Suprapubic skin (tissue), 4 donors: ENCODE data around the gene RRM1. TPM values are rescaled to one million over a fixed set of nuclear protein-coding genes. Genes with fewer than 3 reads are reported as not detected.

Source experiments
- DNase-seq, 2 donors: peaks; one replicate each; pipeline ENCODE4 v3.0.0-alpha.2; 2019; ENCODE audit warnings: low spot score in 2 of 2
- H3K27ac ChIP-seq: fragments of 200-600 bp; sonication (generic); one replicate; pipeline ENCODE4 v1.5.1; 2019
- H3K27me3 ChIP-seq: fragments of 200-600 bp; sonication (generic); one replicate; pipeline ENCODE4 v1.5.1; 2019
- H3K36me3 ChIP-seq: fragments of 200-600 bp; sonication (generic); one replicate; pipeline ENCODE4 v1.5.1; 2019
- H3K4me1 ChIP-seq: fragments of 200-600 bp; sonication (generic); one replicate; pipeline ENCODE4 v1.5.1; 2019
- H3K4me3 ChIP-seq: fragments of 200-600 bp; sonication (generic); one replicate; pipeline ENCODE4 v1.5.1; 2019; ENCODE audit warnings: mild to moderate bottlenecking
- H3K9me3 ChIP-seq: fragments of 200-600 bp; sonication (generic); one replicate; pipeline ENCODE4 v1.5.1; 2019
- EP300 ChIP-seq: sonication (generic); formaldehyde crosslinking; IDR thresholded peaks from one replicate; pipeline ENCODE4 v1.6.1; 2017; ENCODE audit warnings: antibody characterized with exemption
- POLR2A ChIP-seq, 2 donors: fragments of 450-650 bp; IDR thresholded peaks; one replicate each; pipeline ENCODE4 v1.6.1; 2017; ENCODE audit warnings: antibody characterized with exemption in 2 of 2, mild to moderate bottlenecking in 2 of 2, moderate library complexity in 2 of 2
- POLR2AphosphoS5 ChIP-seq, 3 donors: sonication (generic); formaldehyde crosslinking; IDR thresholded peaks; one replicate each; pipeline ENCODE4 v1.6.1; 2017; ENCODE audit warnings: antibody characterized with exemption in 3 of 3
- WGBS: methylation state at CpG from one replicate; pipeline ENCODE4 v1.1.5; 2018; 5-methylcytosine and 5-hydroxymethylcytosine counted together
- total RNA-seq, 4 donors: library from RNA; depleted of rRNA; stranded (reverse); fragments of >200 nt; gene quantifications; one replicate each; pipeline ENCODE4 v1.1.0, GENCODE V29; 2016
- TF ChIP-seq, protein P1 (sequence below), 2 donors: fragments of 200-600 bp in 1 of 2; fragments of 450-650 bp in 1 of 2; sonication (generic) in 1 of 2; IDR thresholded peaks; one replicate each; pipeline ENCODE4 v1.5.1; 2016 to 2019; ENCODE audit warnings: antibody characterized with exemption in 2 of 2, mild to moderate bottlenecking in 1 of 2, moderate library complexity in 1 of 2

The RRM1 gene
- total RNA-seq, 4 donors from 2014 or later: 70.4 to 145 (median 80.0) TPM

DNA sequence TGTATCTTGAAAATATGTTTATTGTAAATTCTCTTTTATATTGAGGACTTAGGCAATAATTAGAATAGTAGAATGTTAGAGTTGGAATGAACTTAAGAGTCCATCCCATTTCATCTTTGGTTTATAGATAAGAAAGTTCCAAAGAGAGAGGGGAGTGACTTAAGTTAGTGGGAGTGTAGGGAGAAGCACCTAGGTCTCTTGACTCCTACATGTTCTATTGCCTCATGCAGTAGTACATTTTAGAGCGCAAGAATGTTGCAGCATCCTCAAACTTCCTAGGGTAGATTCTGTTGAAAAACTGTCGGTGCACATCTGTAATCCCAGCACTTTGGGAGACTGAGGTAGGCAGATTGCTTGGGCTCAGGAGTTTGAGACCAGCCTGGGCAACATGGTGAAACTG, 8.7 kb downstream of the RRM1 start:
- no peak for DNase-seq
- 95% methylated on average over 2 of the region's 2 CpGs for WGBS
- Histone ChIP-seq H3K27me3 (no peaks in the 10 kb centered on the region), H3K27ac (no peak overlapping the region), H3K9me3 (no peaks in the 10 kb centered on the region), H3K4me3 (no peak overlapping the region), H3K4me1 (no peaks in the 10 kb centered on the region), H3K36me3 (peaks cover 49% of the 10 kb centered on the region)
- TF ChIP-seq EP300 (no peak), POLR2A (IDR thresholded peaks at IDR 0.05) (no peak), POLR2AphosphoS5 (IDR thresholded peaks at IDR 0.05) (no peak)
- TF ChIP-seq, protein P1, sequence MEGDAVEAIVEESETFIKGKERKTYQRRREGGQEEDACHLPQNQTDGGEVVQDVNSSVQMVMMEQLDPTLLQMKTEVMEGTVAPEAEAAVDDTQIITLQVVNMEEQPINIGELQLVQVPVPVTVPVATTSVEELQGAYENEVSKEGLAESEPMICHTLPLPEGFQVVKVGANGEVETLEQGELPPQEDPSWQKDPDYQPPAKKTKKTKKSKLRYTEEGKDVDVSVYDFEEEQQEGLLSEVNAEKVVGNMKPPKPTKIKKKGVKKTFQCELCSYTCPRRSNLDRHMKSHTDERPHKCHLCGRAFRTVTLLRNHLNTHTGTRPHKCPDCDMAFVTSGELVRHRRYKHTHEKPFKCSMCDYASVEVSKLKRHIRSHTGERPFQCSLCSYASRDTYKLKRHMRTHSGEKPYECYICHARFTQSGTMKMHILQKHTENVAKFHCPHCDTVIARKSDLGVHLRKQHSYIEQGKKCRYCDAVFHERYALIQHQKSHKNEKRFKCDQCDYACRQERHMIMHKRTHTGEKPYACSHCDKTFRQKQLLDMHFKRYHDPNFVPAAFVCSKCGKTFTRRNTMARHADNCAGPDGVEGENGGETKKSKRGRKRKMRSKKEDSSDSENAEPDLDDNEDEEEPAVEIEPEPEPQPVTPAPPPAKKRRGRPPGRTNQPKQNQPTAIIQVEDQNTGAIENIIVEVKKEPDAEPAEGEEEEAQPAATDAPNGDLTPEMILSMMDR (IDR thresholded peaks at IDR 0.05): no peak

DNA sequence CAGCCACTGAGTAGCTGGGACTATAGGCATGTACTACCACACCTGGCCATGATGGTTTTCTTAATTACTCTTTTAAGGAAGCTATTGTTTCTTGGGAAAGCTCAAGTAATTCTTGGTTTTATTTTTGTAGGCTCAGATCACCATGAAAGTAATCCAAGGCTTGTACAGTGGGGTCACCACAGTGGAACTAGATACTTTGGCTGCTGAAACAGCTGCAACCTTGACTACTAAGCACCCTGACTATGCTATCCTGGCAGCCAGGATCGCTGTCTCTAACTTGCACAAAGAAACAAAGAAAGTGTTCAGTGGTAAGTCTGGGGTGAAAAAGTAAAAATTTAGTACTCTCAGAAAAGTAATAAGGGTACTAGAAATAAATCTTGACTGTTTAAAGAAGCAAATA, 11.3 kb downstream of the RRM1 start:
- DNase-seq: no peak
- peaks cover 73% of the 10 kb centered on the region for H3K36me3 ChIP-seq
- no peaks in the 10 kb centered on the region for H3K4me1 ChIP-seq

DNA sequence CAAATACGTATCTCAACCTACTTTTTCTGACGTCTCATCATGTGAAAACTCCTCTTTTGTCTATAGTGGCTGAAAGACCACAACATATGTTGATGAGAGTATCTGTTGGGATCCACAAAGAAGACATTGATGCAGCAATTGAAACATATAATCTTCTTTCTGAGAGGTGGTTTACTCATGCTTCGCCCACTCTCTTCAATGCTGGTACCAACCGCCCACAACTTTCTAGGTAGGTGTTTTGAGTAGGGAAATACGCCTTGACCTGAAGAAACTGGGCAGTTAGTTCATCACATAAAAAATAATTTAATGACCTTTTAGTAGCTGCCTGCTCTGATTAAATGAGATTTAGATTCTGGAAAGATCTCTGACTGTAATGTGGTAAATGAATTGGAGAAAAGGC, 17.2 kb downstream of the RRM1 start:
- no peak overlapping the region for H3K27ac ChIP-seq
- H3K27me3 ChIP-seq: no peaks in the 10 kb centered on the region
- peaks cover 86% of the 10 kb centered on the region for H3K36me3 ChIP-seq
- TF ChIP-seq EP300: no peak
- TF ChIP-seq POLR2AphosphoS5 (IDR thresholded peaks at IDR 0.05): no peak
- TF ChIP-seq, protein P1 (IDR thresholded peaks at IDR 0.05): no peak
- TF ChIP-seq POLR2A (IDR thresholded peaks at IDR 0.05): no peak
- H3K4me1 ChIP-seq: no peaks in the 10 kb centered on the region
- no peaks in the 10 kb centered on the region for H3K9me3 ChIP-seq
- no peak overlapping the region for H3K4me3 ChIP-seq
- 77% methylated on average over 5 of the region's 5 CpGs for WGBS
- no peak for DNase-seq

More for the DNA sequence above, 11.3 kb downstream of the RRM1 start:
- Histone ChIP-seq H3K27me3 (no peaks in the 10 kb centered on the region), H3K27ac (no peak overlapping the region), H3K4me3 (no peak overlapping the region), H3K9me3 (no peaks in the 10 kb centered on the region)
- no peak for TF ChIP-seq POLR2A (IDR thresholded peaks at IDR 0.05)
- no peak for TF ChIP-seq POLR2AphosphoS5 (IDR thresholded peaks at IDR 0.05)
- TF ChIP-seq EP300: no peak
- TF ChIP-seq, protein P1 (IDR thresholded peaks at IDR 0.05): no peak
- 96% methylated on average over 1 of the region's 1 CpG for WGBS

DNA sequence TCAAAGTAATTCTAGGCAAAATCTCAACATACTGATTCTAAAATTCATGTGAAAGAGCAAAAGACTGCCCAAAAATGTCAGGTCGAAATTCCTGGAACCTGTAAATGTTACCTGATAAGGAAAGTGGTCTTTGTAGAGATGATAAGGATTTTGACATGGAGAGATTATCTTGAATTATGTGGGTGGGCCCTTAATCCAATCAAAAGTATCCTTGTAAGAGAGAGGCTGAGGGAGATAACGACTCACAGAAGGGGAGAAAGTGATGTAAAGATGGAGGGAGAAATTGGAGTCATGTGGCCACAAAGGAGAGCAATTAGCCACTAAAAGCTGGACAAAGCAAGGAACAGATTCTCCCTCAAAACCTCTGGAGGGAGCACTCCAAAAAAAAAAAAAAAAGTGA, 20.5 kb downstream of the RRM1 start:
- no peak for DNase-seq
- H3K4me1 ChIP-seq: no peaks in the 10 kb centered on the region
- H3K27ac ChIP-seq: no peak overlapping the region
- WGBS: 87% methylated on average over 2 of the region's 2 CpGs
- no peaks in the 10 kb centered on the region for H3K9me3 ChIP-seq
- no peak for TF ChIP-seq EP300
- H3K27me3 ChIP-seq: no peaks in the 10 kb centered on the region
- H3K4me3 ChIP-seq: no peak overlapping the region
- H3K36me3 ChIP-seq: peaks cover 65% of the 10 kb centered on the region

DNA sequence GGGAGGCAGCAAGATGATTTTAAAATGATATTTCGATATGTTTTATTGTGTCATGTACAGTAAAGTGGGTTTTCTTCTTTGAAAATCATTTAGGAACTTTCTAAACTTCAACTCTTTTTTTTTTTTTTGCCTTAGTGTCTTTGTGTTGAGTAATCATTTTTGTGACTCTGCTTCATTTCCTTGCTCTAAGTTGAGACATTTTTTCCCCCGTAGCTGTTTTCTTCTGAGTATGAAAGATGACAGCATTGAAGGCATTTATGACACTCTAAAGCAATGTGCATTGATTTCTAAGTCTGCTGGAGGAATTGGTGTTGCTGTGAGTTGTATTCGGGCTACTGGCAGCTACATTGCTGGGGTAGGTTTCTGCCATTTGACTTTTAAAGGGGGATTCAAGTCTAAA, 23.5 kb downstream of the RRM1 start:
- Histone ChIP-seq H3K9me3 (no peaks in the 10 kb centered on the region), H3K4me1 (no peaks in the 10 kb centered on the region), H3K27ac (no peak overlapping the region), H3K27me3 (no peaks in the 10 kb centered on the region), H3K4me3 (no peak overlapping the region), H3K36me3 (peaks cover 66% of the 10 kb centered on the region)
- TF ChIP-seq POLR2A (IDR thresholded peaks at IDR 0.05) (no peak), EP300 (no peak), POLR2AphosphoS5 (IDR thresholded peaks at IDR 0.05) (no peak)
- TF ChIP-seq, protein P1 (IDR thresholded peaks at IDR 0.05): no peak
- 73% methylated on average over 3 of the region's 3 CpGs for WGBS
- DNase-seq: no peak

DNA sequence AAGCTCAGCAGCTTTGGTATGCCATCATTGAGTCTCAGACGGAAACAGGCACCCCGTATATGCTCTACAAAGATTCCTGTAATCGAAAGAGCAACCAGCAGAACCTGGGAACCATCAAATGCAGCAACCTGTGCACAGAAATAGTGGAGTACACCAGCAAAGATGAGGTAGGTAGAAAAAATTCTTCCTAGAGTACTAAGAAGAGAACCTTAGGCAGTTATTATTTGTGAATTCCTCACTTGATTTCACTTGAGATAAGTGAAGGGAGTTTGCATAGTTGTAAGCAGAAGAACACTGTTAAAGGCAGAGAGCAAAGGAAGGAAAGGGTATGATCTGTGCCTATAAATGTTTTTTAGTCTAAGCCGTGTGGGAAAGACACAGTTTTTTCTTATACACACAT, 28.6 kb downstream of the RRM1 start:
- Histone ChIP-seq H3K9me3 (no peaks in the 10 kb centered on the region), H3K36me3 (peaks cover 88% of the 10 kb centered on the region), H3K4me3 (no peak overlapping the region), H3K27me3 (no peaks in the 10 kb centered on the region), H3K27ac (no peak overlapping the region), H3K4me1 (no peaks in the 10 kb centered on the region)
- 93% methylated on average over 4 of the region's 4 CpGs for WGBS
- DNase-seq: no peak
- TF ChIP-seq, protein P1 (IDR thresholded peaks at IDR 0.05): no peak
- TF ChIP-seq POLR2AphosphoS5 (IDR thresholded peaks at IDR 0.05): no peak
- no peak for TF ChIP-seq POLR2A (IDR thresholded peaks at IDR 0.05)
- no peak for TF ChIP-seq EP300
